ENCODE data around the gene CTDP1.

DNA sequence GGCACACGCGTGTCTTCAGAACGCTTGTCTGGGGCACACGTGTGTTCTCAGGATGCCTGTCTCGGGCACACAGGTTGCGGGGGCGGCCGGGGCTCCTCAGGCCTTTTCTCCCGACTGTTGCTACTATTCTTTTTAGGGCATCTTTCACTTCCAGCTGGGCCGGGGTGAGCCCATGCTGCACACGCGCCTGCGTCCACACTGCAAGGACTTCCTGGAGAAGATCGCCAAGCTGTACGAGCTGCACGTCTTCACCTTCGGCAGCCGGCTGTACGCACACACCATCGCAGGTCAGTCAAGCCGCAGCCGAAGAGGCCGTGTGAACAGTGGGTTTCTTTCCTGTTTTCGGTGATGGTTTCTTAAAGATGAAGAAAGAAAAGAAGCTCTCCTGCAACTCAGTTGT lies 25.0 kb downstream of the CTDP1 start:
- TF ChIP-seq POLR2A (IDR thresholded peaks at IDR 0.05) = no peak
- TF ChIP-seq, protein P1, sequence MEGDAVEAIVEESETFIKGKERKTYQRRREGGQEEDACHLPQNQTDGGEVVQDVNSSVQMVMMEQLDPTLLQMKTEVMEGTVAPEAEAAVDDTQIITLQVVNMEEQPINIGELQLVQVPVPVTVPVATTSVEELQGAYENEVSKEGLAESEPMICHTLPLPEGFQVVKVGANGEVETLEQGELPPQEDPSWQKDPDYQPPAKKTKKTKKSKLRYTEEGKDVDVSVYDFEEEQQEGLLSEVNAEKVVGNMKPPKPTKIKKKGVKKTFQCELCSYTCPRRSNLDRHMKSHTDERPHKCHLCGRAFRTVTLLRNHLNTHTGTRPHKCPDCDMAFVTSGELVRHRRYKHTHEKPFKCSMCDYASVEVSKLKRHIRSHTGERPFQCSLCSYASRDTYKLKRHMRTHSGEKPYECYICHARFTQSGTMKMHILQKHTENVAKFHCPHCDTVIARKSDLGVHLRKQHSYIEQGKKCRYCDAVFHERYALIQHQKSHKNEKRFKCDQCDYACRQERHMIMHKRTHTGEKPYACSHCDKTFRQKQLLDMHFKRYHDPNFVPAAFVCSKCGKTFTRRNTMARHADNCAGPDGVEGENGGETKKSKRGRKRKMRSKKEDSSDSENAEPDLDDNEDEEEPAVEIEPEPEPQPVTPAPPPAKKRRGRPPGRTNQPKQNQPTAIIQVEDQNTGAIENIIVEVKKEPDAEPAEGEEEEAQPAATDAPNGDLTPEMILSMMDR (IDR thresholded peaks at IDR 0.05 in 4 of 5, conservative IDR thresholded peaks at IDR 0.05 in 1 of 5) = no peak

Measured in gastrocnemius medialis (tissue), 4 donors.